Activated CD4-positive, alpha-beta T cell treated with anti-CD3 and anti-CD28 coated beads, Interleukin-2, amount 50 U/mL, for 4 hours (primary cell): ENCODE data around the gene AREG.

Experiments used
- DNase-seq, 2 experiments: peaks; one replicate each; pipeline ENCODE4 v3.0.0-alpha.2; 2020

AREG gene

GRCh38 chr4:74466242-74466641, 21.3 kb downstream of the AREG start:
- no peak for DNase-seq

GRCh38 chr4:74471264-74471663, 26.3 kb downstream of the AREG start:
- no peak for DNase-seq

GRCh38 chr4:74473155-74473811, 28.3 kb downstream of the AREG start:
- DNase-seq = no peak

- no peak for DNase-seq
Measured at GRCh38 chr4:74474345-74475090, 29.6 kb downstream of the AREG start.

GRCh38 chr4:74475091-74475800, 30.3 kb downstream of the AREG start:
- no peak for DNase-seq

- DNase-seq = no peak
Measured at GRCh38 chr4:74475946-74476345, 31.0 kb downstream of the AREG start.

GRCh38 chr4:74479009-74479408, 34.1 kb downstream of the AREG start:
- no peak for DNase-seq

GRCh38 chr4:74480267-74480666, 35.3 kb downstream of the AREG start:
- DNase-seq = no peak

- DNase-seq = no peak
Measured at GRCh38 chr4:74481891-74482609, 37.1 kb downstream of the AREG start.

- no peak for DNase-seq
Measured at GRCh38 chr4:74483226-74483911, 38.4 kb downstream of the AREG start.

GRCh38 chr4:74486905-74487304, 42.0 kb downstream of the AREG start:
- no peak for DNase-seq

- no peak for DNase-seq
Measured at GRCh38 chr4:74487771-74488170, 42.8 kb downstream of the AREG start.

- no peak for DNase-seq
Measured at GRCh38 chr4:74490736-74491135, 45.8 kb downstream of the AREG start.

GRCh38 chr4:74499986-74500781, 55.2 kb downstream of the AREG start:
- DNase-seq = no peak

- DNase-seq = no peak
Measured at GRCh38 chr4:74501579-74501978, 56.6 kb downstream of the AREG start.

- DNase-seq = no peak
Measured at GRCh38 chr4:74503580-74503979, 58.6 kb downstream of the AREG start.

- no peak for DNase-seq
Measured at GRCh38 chr4:74504212-74504611, 59.3 kb downstream of the AREG start.
